ENCODE results near the gene ARMS2.

The ARMS2 gene, protein sequence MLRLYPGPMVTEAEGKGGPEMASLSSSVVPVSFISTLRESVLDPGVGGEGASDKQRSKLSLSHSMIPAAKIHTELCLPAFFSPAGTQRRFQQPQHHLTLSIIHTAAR

DNA sequence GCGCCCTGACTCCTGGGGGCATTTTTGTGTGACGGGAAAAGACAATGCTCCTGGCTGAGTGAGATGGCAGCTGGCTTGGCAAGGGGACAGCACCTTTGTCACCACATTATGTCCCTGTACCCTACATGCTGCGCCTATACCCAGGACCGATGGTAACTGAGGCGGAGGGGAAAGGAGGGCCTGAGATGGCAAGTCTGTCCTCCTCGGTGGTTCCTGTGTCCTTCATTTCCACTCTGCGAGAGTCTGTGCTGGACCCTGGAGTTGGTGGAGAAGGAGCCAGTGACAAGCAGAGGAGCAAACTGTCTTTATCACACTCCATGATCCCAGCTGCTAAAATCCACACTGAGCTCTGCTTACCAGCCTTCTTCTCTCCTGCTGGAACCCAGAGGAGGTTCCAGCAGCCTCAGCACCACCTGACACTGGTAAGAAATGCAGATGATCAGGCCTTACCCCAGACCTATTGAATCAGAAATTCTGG lies at the start of gene ARMS2:
TSS of gene ARMS2 (plus strand) at position 51 of the 478 bp plus-strand sequence. CDS start at position 126, 75 bp downstream.
- DNase-seq = no peak
- no peak for ATAC-seq

DNA sequence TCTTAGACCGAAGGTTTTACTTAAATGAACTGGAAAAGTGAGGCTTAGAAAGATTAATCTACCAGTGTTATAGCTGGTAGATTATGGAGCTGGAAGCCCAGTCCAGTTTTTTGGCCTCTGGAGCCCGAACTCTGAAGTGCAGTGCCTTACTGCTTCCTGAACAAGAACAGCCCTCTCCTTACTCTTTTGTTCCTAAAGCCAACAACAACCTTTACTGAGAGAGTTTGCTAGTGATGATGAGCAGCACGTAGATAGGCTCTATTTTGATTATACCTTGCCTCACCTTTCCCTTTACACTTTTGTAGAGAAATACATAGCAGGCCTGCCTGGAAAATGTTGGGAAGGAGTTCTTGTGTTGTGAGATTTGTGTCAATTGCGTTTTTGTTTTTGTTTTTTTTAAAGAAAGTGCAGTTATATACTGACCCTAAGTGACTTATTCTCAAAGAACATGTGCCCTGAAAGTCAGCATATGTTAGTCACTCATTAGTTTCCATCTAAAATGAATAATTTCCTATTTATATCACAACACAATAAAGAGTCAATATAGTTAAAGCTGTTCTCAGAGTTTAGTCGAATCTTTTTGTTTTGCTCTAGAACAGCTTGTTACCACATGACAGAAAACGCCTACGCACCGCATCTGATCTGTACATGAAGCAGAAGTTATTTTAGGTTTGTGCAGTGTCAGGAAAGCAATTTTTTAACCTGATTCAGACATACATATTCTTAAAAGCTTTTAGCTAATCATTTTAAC lies 46.9 kb upstream of the ARMS2 start:
- ATAC-seq = peak; percentile 28
- DNase-seq = no peak

DNA sequence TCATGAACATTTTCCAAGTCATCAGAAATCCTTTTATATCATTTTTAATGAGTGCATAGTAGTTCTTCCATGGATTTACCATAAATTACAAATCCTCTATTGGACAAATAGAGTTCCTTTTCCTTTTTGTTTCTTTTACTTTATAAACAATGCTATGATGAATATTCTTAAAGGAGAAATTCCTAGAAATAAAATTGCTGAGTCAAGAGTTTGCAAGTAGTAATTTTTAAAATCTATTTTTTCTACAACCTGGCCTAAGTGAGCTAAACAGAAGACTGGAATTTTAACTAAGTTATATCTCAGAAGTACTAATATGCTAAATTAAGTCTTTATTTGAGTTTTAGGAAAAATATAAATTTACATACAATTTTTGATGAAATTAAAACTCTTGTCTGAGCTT lies 41.1 kb upstream of the ARMS2 start:
- DNase-seq (no peak), ATAC-seq (no peak)

DNA sequence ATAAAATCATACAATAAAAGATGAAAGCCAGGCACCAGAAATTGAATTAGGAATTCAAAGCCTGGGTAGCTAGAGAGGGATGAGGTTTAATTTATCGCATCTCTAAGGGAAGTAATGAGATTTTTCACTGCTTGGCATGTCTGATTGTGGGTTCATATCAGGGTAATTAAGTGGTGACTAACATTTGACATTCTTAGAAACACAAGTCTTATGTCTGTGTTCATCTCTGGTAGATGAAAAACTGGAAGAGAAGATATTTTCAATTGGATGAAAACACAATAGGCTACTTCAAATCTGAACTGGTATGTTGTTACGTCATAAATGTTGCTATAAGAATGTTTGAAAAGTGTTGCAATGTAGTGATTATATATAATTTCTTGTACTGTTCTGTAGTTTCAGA lies 36.8 kb upstream of the ARMS2 start:
- no peak for ATAC-seq
- DNase-seq = no peak

DNA sequence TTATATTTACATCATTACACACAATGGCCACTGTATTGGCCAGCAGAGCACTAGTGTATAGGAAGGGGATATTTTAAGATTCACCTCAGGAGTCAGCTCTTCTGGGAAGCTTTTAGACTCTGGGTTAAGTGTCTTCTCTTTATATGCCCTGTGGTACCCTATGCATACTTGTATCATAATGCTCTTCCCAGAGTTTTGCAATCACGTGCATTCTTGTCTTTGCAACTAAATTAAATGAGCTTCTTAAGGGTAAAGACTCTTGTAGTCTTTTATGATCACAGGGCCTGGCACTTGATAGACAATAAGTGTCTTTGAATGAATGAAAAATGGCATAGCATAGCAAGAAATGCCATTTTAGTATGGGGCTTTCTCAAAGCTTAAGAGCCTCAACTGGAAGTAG lies 35.4 kb upstream of the ARMS2 start:
- DNase-seq (no peak), ATAC-seq (no peak)

DNA sequence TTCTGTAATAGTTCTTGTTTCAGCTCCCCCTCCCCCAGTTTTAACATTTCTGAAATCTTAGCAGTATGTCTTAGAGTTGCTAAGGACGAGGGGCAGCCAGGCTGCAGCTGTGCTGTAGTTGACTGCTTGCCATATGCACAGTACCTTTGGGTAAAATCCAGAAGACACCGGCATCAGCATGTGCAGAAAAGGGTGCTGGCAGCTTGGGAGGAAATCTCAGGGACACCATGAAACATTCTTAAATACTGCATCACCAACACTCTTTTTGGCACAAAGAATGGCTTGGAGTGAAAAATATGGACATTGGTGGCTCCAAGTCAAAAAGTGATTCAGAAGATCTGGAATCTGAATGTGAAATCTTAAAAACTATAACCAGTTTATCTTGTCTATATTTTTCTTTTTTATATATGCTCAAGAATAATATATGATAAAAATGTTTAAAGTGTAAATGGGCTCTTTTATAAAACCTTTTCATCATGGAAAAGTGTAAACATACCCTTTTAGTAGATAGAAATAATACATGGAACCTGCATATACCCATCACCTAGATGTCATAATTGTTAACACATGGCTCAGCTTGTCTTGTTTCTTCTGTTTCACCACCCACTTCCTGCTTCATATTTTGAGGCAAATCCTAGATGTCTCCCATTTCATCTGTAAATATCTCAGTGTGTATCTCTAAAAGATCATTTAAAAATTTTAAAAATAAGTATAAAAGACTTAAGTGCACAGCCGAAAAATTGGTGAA lies 34.4 kb upstream of the ARMS2 start:
- no peak for ATAC-seq
- DNase-seq = no peak

DNA sequence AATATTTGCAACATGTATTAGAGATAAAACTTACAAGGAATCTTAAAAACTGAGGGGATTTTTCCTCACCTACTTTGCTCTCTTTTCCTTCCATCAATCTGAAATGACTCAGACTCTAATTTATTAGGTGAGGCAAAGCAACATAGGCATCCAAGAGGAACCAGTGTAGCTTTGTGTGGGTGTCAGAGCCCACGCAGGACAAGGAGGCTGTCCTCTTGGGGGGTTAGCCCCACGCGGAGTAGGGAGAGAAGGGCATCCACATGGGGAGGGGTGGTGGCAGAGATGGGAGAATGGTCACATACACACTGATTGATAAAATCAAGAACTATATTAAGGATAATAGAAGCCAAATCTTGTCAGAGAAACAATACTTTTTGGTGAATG lies 33.8 kb upstream of the ARMS2 start:
- ATAC-seq (no peak), DNase-seq (no peak)

DNA sequence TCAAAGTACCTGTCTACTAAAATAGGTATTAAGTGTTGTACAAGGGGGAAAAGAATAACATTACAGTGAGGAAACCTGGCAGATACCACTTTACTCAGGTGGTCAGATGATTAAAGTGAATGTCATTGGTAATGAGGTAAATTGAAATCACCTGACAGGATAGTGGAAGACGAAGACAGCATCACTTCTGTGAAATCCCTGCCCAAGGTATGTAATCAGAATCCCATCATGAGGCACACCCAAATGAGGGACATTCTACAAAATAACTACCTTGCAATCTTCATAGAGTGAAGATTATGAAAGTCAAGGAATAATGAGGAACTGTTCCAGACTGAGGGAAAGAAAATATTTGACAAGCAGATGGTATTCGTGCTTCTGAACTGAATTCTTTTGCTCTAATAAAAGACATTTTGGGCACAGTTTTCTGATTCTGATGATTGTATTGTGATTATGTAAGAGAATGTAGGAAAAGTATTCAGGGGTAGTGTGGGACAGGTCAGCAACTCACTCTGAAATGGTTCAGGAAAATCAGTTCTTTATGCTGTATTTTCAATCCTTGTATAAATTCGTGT lies 33.3 kb upstream of the ARMS2 start:
- ATAC-seq = no peak

DNA sequence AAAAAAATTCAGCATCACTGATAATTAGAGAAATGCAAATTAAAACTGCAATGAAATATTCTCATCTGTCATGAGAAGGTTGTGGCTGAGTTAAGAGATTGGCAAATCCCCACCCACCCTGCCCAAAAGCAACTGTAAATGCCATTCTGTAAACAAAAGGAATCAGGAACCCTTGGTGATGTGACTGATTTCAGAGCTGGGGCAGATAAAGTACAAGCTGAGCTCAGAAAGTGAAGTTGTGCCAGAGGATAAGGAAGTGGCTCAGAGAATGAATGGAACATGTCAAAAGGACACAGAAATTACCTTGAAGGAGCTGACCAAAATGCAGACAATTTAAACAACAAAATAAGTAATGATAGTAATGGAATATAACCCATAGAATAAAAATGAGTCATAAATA lies 32.7 kb upstream of the ARMS2 start:
- ATAC-seq (peak; percentile 44), DNase-seq (no peak)

More for the DNA sequence above, 33.3 kb upstream of the ARMS2 start:
- no peak for DNase-seq

DNA sequence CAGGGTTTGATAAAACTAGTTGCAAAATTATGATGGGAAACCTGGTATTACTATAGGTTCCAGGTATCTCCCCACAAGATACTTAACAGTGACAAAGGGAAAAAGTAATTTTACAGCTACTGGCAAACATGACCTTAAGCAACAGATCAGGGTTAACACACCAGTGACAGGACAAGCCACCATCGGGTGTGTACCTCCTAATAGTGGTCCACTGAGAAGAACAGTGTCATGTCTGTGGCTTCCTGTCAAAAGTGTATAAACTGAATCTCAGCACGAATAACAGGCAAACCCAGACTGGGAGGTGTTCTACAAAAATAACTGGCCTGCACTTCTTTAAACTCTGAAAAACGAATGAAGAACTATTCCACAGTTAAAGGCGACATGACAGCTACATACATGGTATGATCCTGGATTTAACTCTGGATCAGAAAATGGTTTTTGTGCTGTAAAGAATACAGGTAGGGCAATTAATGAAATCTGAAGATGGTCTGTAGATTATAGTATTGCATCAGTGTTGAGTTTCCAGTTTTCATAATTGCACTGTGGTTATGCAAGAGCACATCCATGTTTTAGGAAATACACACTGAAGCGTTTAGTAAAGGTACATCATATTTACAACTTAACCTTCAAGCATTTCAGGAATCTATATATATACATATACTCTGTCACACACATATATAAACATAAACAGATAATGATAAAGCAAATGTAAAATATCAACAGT lies 32.0 kb upstream of the ARMS2 start:
- ATAC-seq (peak; percentile 73), DNase-seq (peak; percentile 12)

DNA sequence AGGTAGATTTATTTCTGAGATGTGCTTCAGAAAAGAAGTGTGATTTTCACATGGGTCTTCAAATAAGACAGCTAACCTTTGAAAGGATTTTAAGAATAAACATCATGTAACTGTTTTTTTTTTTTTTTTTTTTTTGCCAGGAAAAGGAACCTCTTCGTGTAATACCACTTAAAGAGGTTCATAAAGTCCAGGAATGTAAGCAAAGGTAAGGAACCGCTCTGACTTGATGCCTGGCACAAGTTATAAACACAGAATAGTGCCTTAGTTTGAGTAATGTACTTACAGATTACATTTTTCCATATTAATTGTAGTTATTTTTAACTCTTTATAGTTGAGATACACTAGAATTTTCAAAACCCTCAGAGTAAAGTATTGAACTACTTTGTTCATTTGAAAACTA lies 30.4 kb upstream of the ARMS2 start:
- ATAC-seq = no peak
- DNase-seq = no peak

DNA sequence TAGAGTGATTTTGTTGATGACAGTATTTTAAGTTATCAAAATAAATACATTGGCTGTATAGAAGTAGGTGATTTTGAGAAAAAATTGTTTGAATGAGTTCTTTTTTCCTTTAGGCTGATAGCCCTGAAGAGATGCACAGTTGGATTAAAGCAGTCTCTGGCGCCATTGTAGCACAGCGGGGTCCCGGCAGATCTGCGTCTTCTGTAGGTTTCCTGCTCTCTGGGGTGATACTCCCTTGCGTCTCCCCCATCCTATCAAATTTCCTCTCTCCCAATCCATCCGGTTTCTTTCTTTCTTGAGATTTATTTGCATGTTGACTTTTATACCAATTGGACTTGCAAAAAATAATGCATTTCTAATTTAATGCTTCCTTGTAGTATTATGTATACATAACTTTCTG lies 27.6 kb upstream of the ARMS2 start:
- DNase-seq (no peak), ATAC-seq (no peak)

DNA sequence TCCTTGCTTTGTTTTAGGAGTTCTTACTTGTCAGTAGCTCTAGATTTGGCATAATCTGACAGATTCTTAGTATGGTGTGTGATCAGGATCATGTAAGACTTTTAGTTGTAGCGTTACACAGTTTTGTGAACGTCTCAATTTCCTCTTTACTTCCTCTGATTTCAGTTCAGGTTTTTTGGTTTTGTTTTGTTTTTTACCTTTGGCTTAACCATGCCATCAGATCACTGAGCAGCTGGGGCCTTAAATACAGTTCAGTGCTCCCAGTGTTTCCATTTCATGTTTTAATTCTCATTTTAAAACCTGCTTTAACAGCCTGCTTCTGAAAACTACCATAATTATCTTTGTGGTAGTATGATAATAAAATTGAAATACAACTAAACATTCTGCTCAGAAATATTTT lies 27.2 kb upstream of the ARMS2 start:
- DNase-seq (no peak), ATAC-seq (no peak)

DNA sequence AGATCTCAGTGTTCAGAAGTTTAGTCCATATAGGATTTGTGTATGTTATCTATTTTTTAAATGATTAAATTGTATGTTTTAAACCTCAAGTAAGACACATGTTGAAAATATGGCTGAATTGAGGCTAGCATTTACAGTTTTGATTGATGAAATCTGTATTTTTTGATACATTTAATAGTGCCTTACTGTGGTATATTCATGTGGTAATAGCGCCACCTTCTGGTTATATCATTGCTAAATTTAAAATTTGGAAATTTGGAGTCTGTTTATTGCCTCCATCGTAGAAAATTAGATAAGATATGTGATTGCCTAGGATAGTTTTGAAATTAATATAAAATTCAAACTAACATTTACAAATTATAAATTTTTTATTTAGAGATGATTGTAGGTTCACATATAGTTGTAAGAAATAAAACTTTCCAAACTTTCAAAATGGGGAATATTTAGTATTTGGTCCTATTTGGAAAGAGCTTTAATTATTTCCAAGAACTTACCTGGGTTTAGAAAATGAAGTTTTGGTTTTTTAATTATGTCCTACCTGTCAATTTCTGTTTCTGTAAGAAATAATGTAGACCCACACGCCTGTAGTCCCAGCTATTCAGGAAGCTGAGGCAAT lies 19.1 kb upstream of the ARMS2 start:
- DNase-seq (no peak), ATAC-seq (no peak)

DNA sequence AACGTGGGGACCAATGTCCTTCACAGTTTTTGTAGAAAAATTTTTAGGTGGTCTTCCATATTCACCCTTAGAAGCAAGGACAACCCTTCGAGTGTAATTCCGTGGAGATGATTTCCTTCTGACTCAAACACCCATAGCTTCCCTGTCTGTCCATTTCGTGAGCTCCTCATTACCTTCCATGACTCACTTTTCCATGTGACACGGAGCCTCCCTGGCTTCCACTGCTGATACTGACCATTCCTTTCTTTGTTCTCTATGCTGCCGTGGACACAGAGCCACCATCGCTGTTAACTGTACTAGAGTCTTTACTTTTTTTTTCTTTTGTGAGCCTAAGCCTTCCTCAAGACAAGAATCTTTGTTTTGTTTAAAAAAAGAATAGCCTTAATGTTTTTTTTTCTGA lies 12.5 kb upstream of the ARMS2 start:
- DNase-seq = no peak
- ATAC-seq = no peak

DNA sequence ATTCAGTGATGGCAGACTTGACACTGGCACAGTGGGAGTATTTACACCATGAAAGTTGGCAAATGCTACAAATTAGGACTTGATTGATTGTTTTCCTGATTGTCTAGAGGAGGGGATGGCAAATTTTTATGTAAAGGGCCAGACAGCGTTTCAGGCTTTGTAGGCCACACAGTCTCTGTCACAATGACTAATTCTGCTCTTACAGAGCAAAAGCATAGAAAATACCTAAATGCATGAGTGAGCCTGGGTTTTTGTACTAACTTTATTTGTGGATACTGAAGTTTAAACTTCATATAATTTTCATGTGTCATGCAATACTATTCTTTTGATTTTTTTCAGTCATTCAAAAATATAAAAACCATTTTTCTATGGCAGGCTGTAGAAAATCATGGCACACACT lies 9.0 kb upstream of the ARMS2 start:
- no peak for DNase-seq
- no peak for ATAC-seq

DNA sequence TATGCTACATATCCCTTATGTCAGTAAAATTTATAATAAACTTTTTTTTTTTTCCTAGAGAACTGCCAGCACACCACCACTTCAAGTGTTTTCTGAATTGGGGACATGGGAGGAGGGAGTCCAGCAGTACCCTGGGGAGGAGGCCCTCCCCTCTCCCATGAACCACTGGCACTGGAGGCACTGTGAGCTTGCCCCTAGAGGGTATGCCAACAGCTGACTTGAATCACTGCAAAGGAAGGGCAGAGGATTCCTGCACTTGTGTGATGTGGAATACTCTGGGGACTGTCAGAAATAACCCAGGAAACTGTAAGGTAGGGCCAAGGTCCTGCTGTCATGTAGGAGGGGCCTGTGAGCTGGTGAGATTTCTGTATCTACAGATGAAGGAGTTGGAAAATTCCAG lies 8.5 kb upstream of the ARMS2 start:
- no peak for ATAC-seq

DNA sequence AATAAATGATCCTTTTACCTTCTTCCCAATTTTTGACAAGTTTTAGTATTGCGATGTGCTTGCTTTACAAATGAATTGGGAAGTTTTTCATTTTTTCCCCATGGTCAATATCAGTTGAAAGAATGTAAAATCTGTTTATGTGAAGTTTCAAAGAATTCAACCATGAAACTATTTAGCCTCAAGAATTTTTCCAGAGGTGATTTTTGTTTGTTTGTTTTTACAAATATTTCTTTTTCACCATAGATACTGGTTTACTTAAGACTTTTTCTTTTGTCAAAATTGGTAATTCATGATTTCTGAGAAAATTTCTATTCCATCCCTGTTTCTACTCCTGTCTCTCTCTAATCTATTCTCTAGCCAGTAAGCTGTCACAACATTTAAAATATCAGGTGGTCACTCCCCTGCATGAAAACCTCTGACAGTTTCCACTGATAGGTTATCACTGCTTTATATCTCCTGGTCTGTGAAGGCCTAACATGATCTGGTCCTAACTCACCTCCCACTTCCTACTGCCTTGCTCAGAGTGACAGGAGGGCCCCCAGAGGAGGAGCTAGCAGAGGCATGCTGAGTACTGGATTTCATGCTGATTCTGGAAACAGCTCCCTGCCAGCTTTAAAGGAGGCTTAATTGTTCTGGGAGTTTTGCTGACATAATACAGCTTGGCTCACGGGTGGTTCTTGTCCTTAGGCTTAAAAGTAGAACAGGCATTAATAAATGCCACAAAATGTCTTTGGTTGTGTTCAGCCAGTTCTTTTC lies 7.6 kb upstream of the ARMS2 start:
- DNase-seq (no peak), ATAC-seq (no peak)

More for the DNA sequence above, 8.5 kb upstream of the ARMS2 start:
- DNase-seq = no peak

DNA sequence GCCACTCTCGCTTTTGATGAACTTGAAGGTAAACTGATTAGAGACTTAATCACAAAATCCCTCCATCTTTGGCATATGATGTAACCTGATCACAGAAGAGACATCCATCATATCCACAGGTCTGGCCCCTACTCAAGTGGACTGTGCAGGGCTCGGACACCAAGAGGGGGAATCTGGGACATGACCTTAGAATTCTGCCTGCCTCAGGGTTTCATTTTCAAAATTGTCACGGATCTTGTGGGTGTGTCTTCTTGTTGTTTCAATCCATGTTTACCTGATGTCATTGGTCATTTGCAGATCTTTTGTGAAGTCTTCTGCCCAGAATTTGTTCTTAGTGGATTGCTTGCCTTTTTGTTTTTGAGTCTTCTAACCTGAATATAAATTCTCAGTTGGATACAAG lies 5.9 kb upstream of the ARMS2 start:
- DNase-seq = no peak
- no peak for ATAC-seq

DNA sequence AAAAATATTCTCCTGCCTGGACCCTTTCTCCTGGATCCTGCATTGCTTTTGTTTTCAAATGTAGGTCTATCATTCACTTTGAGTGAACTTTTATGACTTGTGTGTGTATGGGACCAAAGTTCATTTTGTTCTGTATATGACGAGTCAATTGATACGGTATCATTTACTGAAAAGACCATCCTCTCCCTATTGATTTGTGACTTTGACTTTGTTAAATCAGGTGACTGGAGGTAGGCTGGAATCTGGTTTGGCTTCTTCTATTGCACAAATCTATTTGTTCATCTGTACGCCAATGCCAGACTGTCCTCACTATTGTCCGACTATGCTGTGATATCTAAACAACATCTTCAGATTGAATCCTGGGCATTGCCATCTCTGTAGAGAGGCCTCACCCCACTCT lies 5.3 kb upstream of the ARMS2 start:
- ATAC-seq = no peak
- DNase-seq = no peak

DNA sequence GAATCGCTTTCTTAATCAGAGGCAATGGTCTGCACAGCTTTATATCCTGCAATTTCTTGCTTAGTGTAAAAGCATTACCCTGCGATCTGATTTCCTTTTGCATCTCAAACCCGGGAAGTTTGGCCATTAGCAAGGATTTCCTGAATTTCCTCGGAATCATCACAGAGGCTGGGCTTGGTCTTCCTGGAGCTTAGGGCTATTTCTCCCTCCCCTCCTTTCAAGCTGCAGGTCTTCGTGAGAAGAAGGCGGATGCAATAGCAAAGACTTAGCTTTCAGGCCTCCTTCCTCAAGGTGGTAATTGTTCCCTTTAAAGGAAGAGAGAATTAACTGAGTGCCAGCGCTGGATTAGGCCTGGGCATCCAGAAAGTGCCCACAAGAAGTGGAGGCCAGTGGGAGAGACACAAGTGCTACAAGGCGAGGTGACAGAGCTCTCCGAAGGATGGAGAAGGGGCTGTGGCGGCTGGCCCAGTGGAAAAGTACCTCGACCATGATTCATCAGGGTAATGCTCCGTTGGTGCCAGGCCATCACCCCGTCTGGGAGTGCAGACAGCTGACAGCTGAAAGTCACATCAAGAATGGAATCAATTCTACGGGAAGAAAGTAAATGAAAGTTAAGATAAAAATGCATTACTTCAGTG lies 4.0 kb upstream of the ARMS2 start:
- DNase-seq (no peak), ATAC-seq (no peak)

All from stimulated activated naive CD8-positive, alpha-beta T cell treated with anti-CD3 and anti-CD28 coated beads, Interleukin-15, Interleukin-2, amounts not matched to agents 100 U/mL and 50 U/mL, for 24 hours (primary cell).